ENCODE data around the gene VWF. TPM values are rescaled to one million over a fixed set of nuclear protein-coding genes. Genes with fewer than 3 reads are reported as not detected.

VWF gene
- polyA plus RNA-seq, 1 donor (not counting 4 experiments of a cell fraction or from before 2014, with no cell fraction given) = 0.01 TPM

- no peak overlapping the region for H2AFZ ChIP-seq (ENCODE audit: control insufficient read depth, low read length)
- peak; percentile 58 for FAIRE-seq
- no peaks in the 10 kb centered on the region for H3K9me3 ChIP-seq (ENCODE audit: control insufficient read depth, low read depth, low read length)
- H4K20me1 ChIP-seq (ENCODE audit: control insufficient read depth, extremely low read depth, insufficient read depth, low read length) = no peaks in the 10 kb centered on the region
- H3K9ac ChIP-seq (ENCODE audit: control insufficient read depth, extremely low read depth, insufficient read depth, low read length) = no peak overlapping the region
- H3K27me3 ChIP-seq (ENCODE audit: control insufficient read depth, extremely low read depth, insufficient read depth, low read length) = no peaks in the 10 kb centered on the region
- H3K27ac ChIP-seq (ENCODE audit: control insufficient read depth, insufficient read depth, low read length) = no peak overlapping the region
- peak overlapping the region; percentile 44 for H3K4me2 ChIP-seq (ENCODE audit: control insufficient read depth, extremely low read depth, insufficient read depth, low read depth, low read length)
- dilution Hi-C loops (cut with MboI; ENCODE audit: extremely low pct_ligation_motif_present, low sequenced_read_pairs) = no loop called here
- no peaks in the 10 kb centered on the region for H3K9me1 ChIP-seq (ENCODE audit: control insufficient read depth, extremely low read depth, insufficient read depth, low read length)
- H3K4me1 ChIP-seq (ENCODE audit: control insufficient read depth, extremely low read depth, insufficient read depth, low read length) = peaks cover 13% of the 10 kb centered on the region
- no peaks in the 10 kb centered on the region for H3K79me2 ChIP-seq (ENCODE audit: control insufficient read depth, insufficient read depth, low read length)
- no peak for DNase-seq (ENCODE audit: low read depth, low spot score)
- H3K4me3 ChIP-seq (ENCODE audit: control insufficient read depth in 2 of 3, extremely low read depth in 1 of 3, insufficient read depth in 2 of 3, low read depth in 1 of 3, low read length in 3 of 3) = peak overlapping the region in 1 of 3 experiments; percentile 27
- no peaks in the 10 kb centered on the region for H3K36me3 ChIP-seq (ENCODE audit: control insufficient read depth in 2 of 2, extremely low read depth in 1 of 2, insufficient read depth in 2 of 2, low read length in 2 of 2)
- TF ChIP-seq EZH2 (IDR thresholded peaks at IDR 0.05; ENCODE audit: low read length) = no peak
- no peak for TF ChIP-seq CTCF (optimal IDR thresholded peaks at IDR 0.05 in 1 of 3, IDR thresholded peaks at IDR 0.05 in 1 of 3, conservative IDR thresholded peaks at IDR 0.05 in 1 of 3; ENCODE audit: extremely low read depth in 1 of 3, insufficient read depth in 2 of 3, low read length in 3 of 3)
These were observed 39.5 kb downstream of the VWF start for GRCh38 chr12:6084969-6085450.

GRCh38 chr12:6084261-6084968 lies 40.1 kb downstream of the VWF start:
- Histone ChIP-seq H3K4me2 (ENCODE audit: control insufficient read depth, extremely low read depth, insufficient read depth, low read depth, low read length) (peak overlapping the region; percentile 44), H3K79me2 (ENCODE audit: control insufficient read depth, insufficient read depth, low read length) (no peaks in the 10 kb centered on the region), H3K36me3 (ENCODE audit: control insufficient read depth in 2 of 2, extremely low read depth in 1 of 2, insufficient read depth in 2 of 2, low read length in 2 of 2) (no peaks in the 10 kb centered on the region), H3K27me3 (ENCODE audit: control insufficient read depth, extremely low read depth, insufficient read depth, low read length) (no peaks in the 10 kb centered on the region), H2AFZ (ENCODE audit: control insufficient read depth, low read length) (no peak overlapping the region), H3K4me3 (ENCODE audit: control insufficient read depth in 2 of 3, extremely low read depth in 1 of 3, insufficient read depth in 2 of 3, low read depth in 1 of 3, low read length in 3 of 3) (peak overlapping the region in 1 of 3 experiments; percentile 7), H3K9me1 (ENCODE audit: control insufficient read depth, extremely low read depth, insufficient read depth, low read length) (no peaks in the 10 kb centered on the region), H4K20me1 (ENCODE audit: control insufficient read depth, extremely low read depth, insufficient read depth, low read length) (no peaks in the 10 kb centered on the region), H3K9ac (ENCODE audit: control insufficient read depth, extremely low read depth, insufficient read depth, low read length) (no peak overlapping the region), H3K27ac (ENCODE audit: control insufficient read depth, insufficient read depth, low read length) (peak overlapping the region; percentile 4), H3K4me1 (ENCODE audit: control insufficient read depth, extremely low read depth, insufficient read depth, low read length) (peaks cover 18% of the 10 kb centered on the region), H3K9me3 (ENCODE audit: control insufficient read depth, low read depth, low read length) (no peaks in the 10 kb centered on the region)
- DNase-seq (ENCODE audit: low read depth, low spot score) = no peak
- peak; percentile 36 for FAIRE-seq
- dilution Hi-C loops (cut with MboI; ENCODE audit: extremely low pct_ligation_motif_present, low sequenced_read_pairs) = no loop called here
- TF ChIP-seq EZH2 (IDR thresholded peaks at IDR 0.05; ENCODE audit: low read length) = no peak
- TF ChIP-seq CTCF (optimal IDR thresholded peaks at IDR 0.05 in 1 of 3, IDR thresholded peaks at IDR 0.05 in 1 of 3, conservative IDR thresholded peaks at IDR 0.05 in 1 of 3; ENCODE audit: extremely low read depth in 1 of 3, insufficient read depth in 2 of 3, low read length in 3 of 3) = no peak
